Stimulated activated naive CD4-positive, alpha-beta T cell treated with Interleukin-2 at 50 U/mL for 16 hours (primary cell): ENCODE data around the gene NPR2.

Source experiments
- DNase-seq: peaks from one replicate; lab custom pipeline; 2025; lab: John Stamatoyannopoulos, UW

NPR2 gene

DNA sequence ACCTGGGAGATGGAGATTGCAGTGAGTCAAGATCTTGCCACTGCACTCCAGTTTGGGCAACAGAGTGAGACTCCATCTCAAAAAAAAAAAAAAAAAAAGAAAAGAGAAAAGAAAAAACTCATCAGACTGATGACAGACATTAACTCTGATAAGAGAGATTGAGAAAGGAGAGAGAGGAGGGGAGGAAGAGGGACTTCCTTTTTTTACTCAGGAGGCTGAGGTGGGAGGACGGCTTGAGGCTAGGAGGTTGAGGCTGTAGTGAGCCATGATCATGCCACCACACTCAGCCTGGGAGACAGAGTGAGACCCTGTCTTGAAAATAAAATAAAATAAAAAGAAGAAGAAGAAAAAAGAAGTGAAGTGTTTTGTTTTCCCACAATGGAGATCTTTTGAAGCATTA lies 27.6 kb upstream of the NPR2 start:
- DNase-seq = no peak

DNA sequence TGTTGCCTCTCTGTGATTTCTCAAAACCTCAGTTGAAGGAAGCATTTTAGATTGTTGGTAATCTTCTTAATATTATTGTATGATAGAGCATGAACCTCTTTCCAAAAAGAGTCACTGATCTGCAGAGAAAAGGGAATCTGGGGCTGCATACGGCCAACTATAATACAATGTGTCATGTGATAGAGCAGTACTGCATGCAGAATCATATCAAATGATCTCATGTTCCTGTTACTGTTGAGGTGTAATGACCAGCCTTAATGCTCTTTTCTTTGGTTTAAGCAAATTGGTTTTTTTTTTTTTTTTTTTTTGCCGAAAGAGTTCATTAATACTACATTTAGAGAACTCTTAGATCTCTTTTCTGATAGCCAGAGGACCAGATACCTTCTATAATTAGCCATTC lies 24.4 kb upstream of the NPR2 start:
- no peak for DNase-seq

GRCh38 chr9:35767458-35767857 lies 23.9 kb upstream of the NPR2 start:
- DNase-seq = no peak

GRCh38 chr9:35769763-35770162 lies 21.6 kb upstream of the NPR2 start:
- DNase-seq = no peak

DNA sequence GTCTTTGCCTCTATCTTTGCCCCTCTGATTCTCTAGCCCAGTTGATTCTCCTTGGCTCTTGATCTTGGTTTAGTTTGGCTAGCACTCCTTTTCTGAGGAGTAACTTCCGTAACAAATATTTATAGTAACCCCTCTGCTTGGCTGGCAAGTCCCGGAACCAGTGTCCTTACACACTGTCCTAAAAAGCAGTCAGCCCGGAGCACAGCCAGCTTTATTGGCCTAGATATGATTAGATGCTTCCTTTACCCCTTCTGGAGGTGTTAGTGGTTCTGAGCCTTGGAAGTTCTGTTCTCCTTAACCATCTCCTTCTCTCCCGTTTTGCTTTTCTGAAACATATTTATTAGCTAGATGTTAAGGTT lies 20.3 kb upstream of the NPR2 start:
- no peak for DNase-seq

DNA sequence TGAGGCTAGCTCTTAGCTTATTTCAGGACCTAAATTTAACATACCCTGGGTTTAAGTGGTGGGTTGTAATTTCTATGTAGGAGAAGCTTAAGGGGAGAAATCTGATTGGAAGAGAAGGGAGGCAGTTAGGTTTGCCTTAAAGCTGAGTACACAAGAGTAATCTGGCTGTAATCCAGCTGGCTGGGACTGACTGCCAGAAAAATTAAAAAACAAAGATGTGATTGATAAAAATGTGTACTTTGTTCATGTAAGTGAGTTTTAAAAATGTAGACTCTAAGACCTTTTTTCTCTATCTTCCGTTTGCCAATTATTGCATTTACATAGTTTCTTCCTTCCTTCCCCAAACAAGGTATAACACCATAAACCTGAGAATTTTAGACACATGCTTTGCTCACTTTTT lies 19.9 kb upstream of the NPR2 start:
- no peak for DNase-seq

DNA sequence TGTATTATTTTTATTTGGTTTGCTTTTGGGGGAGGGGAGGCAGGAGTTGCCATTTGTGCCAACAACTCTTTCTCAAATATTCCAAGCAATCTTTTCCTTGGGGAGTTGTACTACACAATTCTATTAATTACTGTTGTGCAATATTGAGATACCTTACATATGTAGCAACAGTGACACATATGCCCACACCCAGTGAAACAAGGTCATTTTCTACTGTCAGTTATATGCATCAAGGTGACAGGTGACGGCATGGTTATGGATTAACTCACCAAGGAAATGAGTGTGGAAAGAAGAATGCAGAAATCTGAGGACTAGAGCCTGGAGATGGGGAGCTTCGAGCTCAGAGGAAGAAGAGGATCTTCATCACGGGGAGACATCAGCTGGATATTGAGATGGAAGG lies 19.4 kb upstream of the NPR2 start:
- no peak for DNase-seq

DNA sequence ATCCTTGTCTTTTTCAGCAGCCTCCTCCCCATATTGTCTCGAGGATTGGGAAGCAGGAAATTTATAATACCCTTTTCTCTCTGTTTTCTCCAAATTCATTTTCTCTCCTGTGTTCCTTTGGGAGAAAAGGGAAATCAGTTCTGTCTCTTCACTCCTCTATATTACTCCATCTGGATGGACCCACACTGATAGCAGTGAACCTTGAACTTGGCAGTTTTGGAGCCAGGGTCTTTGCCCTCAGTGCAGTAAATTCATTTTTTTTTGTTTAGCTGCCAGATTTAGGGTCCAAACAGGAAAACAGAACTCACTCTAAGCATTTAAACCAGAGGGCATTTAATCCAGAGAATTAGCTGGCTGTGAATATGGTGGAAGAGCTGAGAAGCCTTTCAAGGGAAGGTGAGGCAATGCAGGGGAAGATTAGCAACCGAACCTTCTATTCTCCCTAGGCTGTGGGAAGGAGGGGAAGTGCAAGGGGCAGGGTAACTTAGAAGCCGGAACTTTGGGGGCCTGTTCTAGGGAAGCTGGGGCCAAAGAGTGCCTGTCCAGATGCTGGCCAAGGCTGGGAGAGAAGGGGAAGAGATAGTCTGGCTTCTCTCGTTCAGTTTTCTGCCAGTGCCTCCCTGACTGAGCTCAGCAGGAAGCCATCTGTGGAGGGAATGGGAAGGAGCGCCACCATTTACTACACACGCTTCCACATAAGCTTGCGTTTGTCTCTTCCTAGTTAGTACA lies 16.3 kb upstream of the NPR2 start:
- no peak for DNase-seq

- DNase-seq = no peak
These were observed 15.4 kb upstream of the NPR2 start for GRCh38 chr9:35776018-35776417.

- no peak for DNase-seq
These were observed 12.9 kb upstream of the NPR2 start for GRCh38 chr9:35778496-35778895.

DNA sequence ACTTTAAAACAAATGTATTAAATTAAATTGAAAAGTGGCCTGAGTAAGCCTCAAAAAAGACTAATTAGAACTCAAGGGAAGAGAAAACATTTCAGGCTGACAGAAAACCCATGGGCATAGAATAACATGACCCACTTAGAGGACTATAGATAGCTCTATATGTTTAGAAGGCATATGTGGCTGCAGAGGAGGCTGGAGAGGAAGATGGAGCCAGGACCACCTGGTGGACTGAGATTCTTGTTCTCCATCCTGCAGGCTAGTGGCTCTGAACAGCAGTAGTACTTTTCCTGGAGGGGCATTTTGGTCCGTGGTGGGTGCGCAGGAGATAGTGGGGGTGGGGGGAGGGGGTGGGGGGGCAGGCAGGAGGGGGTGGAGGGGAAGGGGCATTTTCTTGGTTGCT lies 10.3 kb upstream of the NPR2 start:
- no peak for DNase-seq

DNA sequence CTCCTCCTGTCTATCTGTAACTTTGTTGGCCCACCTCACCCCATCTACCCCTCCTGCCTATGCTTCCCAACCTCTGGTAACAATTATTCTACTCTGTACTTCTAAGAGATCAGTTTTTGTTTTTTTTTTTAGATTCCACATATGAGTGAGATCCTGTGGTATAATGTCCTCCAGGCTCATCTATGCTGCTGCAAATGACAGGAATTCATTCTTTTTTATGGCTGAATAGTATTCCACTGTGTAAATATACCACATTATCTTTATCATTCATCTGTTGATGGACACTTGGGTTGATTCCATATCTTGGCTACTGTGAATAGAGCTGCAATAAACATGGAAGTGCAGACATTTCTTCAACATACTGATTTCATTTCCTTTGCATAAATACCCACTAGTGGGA lies 8.0 kb upstream of the NPR2 start:
- DNase-seq = no peak

DNA sequence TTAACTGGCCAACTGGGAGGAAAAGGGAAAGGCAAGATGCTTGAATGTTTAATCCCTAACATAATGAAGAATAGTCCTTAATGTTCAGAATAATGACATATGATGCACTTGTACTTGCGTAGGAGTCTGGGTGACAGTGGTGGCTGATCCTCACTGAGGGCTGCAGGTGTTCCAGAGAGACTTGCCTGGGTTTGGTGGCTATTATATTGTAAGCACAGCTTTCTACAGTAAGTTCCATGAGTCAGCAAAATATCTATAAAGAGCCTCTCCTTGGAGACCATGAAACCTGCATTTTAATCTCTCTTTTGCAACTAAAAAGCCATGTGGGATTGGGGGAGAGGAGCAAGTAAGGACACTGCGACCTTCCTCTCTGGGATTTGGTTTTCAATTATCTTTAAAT lies 1.9 kb upstream of the NPR2 start:
- no peak for DNase-seq

DNA sequence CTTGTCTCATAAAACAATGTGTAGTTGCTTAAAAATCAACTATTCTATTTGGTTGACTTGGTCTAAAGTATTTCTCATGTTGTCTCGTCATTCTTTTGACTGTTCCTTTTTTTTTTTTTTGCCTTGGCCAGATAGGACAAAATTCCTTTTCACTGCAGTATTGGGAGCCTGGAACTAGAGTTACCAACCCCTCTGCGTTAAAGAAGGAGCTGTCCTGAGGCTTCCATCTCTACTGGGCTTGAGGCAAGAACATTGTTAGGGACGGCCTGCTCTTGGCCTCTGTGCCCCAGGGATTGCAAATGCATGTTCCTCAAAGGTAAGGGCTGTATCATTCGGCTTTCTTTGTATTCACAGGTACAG lies 1.4 kb upstream of the NPR2 start:
- DNase-seq = no peak

DNA sequence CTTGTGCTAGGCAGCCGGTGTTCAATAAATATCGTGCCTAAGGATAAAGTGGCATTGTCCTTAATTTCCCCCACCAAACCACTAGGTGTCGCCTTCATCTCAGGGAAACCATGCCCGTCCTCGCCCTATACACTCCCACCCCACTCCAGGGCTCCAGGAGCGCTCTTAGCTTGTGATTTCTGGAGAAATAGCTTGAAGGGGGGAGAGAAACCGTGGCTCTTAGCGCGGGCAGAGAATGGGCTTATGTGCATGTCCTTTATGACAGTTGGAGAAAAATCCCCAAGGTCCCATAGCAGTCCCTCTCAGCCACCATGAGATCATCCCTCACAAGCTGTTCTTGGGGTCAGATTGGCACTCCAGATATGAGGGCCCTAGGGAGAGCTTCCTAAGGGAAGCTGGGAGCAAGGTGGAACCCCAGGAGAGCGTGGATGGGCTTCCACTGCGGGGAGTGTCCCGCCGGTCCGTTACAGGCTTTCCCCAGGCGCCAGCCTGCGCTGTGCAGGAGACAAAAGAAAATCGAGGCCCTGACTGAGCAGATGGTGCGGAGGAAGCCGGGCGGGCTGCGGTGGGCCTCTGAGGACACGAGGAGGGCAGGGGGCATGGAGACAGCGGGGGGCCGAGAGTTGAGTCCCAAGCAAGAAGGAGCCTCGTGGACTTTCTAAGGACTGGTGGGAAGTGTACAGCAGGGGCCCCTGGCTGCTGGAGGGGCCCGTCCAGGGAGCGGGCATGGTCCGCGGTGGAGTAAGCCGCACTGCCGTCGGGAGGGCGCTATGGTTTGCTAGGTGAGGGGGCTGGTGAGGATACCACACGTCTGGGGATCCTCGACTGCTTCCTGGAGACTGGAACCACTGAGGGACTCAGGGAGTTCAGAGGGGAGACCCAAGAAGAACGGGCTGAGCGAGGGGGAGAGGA lies 750 bp upstream of the NPR2 start:
- peak; percentile 23 for DNase-seq

DNA sequence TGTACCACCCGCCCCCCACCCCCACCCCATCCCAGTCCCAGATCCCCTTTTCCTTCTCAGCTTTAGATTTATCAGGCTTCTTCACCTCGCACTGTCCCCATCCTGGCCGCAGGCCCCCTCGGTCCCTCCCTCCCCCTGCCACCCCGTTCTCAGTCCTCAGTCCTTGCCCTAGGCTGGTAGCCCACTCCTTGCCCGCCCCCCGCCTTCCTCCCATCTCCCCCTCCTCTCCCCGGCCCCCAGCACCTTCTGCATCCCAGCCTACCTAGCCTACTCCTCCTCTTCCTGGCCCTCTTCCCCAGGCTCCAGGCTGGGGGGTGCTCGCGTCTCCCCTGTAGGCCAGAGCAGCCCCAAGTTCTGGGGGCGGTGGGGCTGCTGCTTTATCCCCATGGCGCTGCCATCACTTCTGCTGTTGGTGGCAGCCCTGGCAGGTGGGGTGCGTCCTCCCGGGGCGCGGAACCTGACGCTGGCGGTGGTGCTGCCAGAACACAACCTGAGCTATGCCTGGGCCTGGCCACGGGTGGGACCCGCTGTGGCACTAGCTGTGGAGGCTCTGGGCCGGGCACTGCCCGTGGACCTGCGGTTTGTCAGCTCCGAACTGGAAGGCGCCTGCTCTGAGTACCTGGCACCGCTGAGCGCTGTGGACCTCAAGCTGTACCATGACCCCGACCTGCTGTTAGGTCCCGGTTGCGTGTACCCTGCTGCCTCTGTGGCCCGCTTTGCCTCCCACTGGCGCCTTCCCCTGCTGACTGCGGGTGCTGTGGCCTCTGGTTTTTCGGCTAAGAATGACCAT lies 828 bp downstream of the NPR2 start:
- no peak for DNase-seq

DNA sequence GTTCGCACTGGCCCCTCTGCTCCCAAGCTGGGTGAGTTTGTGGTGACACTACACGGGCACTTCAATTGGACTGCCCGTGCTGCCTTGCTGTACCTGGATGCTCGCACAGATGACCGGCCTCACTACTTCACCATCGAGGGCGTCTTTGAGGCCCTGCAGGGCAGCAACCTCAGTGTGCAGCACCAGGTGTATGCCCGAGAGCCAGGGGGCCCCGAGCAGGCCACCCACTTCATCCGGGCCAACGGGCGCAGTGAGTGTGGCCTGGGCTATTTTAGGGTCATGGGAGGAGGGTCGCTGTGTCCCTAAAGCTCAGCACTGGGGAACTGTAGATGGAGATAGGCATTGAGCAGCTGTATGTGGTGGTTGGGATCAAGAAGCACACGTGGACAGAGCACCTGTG lies 1.4 kb downstream of the NPR2 start:
- no peak for DNase-seq

GRCh38 chr9:35793461-35793860 lies 2.1 kb downstream of the NPR2 start:
- DNase-seq = no peak

GRCh38 chr9:35795695-35796094 lies 4.3 kb downstream of the NPR2 start:
- DNase-seq = no peak

GRCh38 chr9:35797311-35798109 lies 6.1 kb downstream of the NPR2 start:
- DNase-seq = no peak

- peak; percentile 48 for DNase-seq
These were observed 7.4 kb downstream of the NPR2 start for GRCh38 chr9:35798658-35799374.
